Measurements from ENCODE around the gene UBE2F.
"Not testable (repeated sequence)": the region's sequence is repeated elsewhere in the genome, so short reads cannot be mapped to it uniquely, and the experiment has no call there.

UBE2F gene

GRCh38 chr2:238022594-238023157 is 55.9 kb downstream of the UBE2F start:
- no peak for DNase-seq

GRCh38 chr2:238023608-238024007 is 56.8 kb downstream of the UBE2F start:
- no peak for DNase-seq

- peak in 1 of 5 donors; percentile 51 for DNase-seq
Measured at GRCh38 chr2:238024986-238025385, 58.2 kb downstream of the UBE2F start.

- no peak for DNase-seq
Measured at GRCh38 chr2:238025741-238026360, 59.0 kb downstream of the UBE2F start.

GRCh38 chr2:238027058-238027457 is 60.2 kb downstream of the UBE2F start:
- DNase-seq = no peak

GRCh38 chr2:238027591-238028415 is 61.0 kb downstream of the UBE2F start:
- no peak for DNase-seq

GRCh38 chr2:238029853-238030252 is 63.0 kb downstream of the UBE2F start:
- no peak for DNase-seq

- no peak for DNase-seq
Measured at GRCh38 chr2:238030422-238031155, 63.8 kb downstream of the UBE2F start.

- DNase-seq = no peak
Measured at GRCh38 chr2:238031751-238032150, 64.9 kb downstream of the UBE2F start.

GRCh38 chr2:238032755-238033337 is 66.0 kb downstream of the UBE2F start:
- no peak for DNase-seq

- not testable (repeated sequence) for DNase-seq
Measured at GRCh38 chr2:238033991-238034390, 67.2 kb downstream of the UBE2F start.

- DNase-seq = no peak
Measured at GRCh38 chr2:238038203-238038602, 71.4 kb downstream of the UBE2F start.

GRCh38 chr2:238039151-238039550 is 72.3 kb downstream of the UBE2F start:
- DNase-seq = no peak

GRCh38 chr2:238039985-238040384 is 73.2 kb downstream of the UBE2F start:
- no peak for DNase-seq

- DNase-seq = no peak
Measured at GRCh38 chr2:238040918-238041317, 74.1 kb downstream of the UBE2F start.

- DNase-seq = no peak
Measured at GRCh38 chr2:238042090-238042489, 75.3 kb downstream of the UBE2F start.

GRCh38 chr2:238042849-238043584 is 76.2 kb downstream of the UBE2F start:
- no peak for DNase-seq

- no peak for DNase-seq
Measured at GRCh38 chr2:238043851-238044250, 77.0 kb downstream of the UBE2F start.

GRCh38 chr2:238045575-238045974 is 78.8 kb downstream of the UBE2F start:
- DNase-seq = no peak

- no peak for DNase-seq
Measured at GRCh38 chr2:238046725-238047270, 80.0 kb downstream of the UBE2F start.

GRCh38 chr2:238053191-238053776 is 86.5 kb downstream of the UBE2F start:
- DNase-seq = no peak
